Thyroid gland (tissue), 4 donors: ENCODE data around the gene SVIL. TPM values are rescaled to one million over a fixed set of nuclear protein-coding genes. Genes with fewer than 3 reads are reported as not detected.

Experiments
- DNase-seq, 2 donors: peaks; one replicate each; pipeline ENCODE4 v3.0.0-alpha.2; 2019
- H3K27ac ChIP-seq, 3 donors: fragments of 200-600 bp; sonication (generic); 1 replicate in 2 of 3; 2 replicates in 1 of 3; pipeline ENCODE4 v1.5.1; 2016 to 2019; ENCODE audit warnings: mild to moderate bottlenecking in 1 of 3, moderate library complexity in 1 of 3
- H3K27me3 ChIP-seq: fragments of 200-600 bp; sonication (generic); one replicate; pipeline ENCODE4 v1.5.1; 2019
- H3K36me3 ChIP-seq, 2 donors: fragments of 200-600 bp; sonication (generic); one replicate each; pipeline ENCODE4 v1.5.1; 2016 to 2019
- H3K4me1 ChIP-seq, 2 donors: fragments of 200-600 bp; sonication (generic); one replicate each; pipeline ENCODE4 v1.5.1; 2017 to 2019
- H3K4me3 ChIP-seq, 3 donors: fragments of 200-600 bp; sonication (generic); replicated peaks in 1 of 3; 1 replicate in 2 of 3; 2 replicates in 1 of 3; pipeline ENCODE4 v1.5.1; 2016; ENCODE audit warnings: mild to moderate bottlenecking in 1 of 3
- H3K9me3 ChIP-seq: fragments of 200-600 bp; sonication (generic); one replicate; pipeline ENCODE4 v1.5.1; 2017
- POLR2A ChIP-seq, 2 donors: fragments of 450-650 bp; IDR thresholded peaks; one replicate each; pipeline ENCODE4 v1.6.1; 2017; ENCODE audit warnings: antibody characterized with exemption in 2 of 2, mild to moderate bottlenecking in 2 of 2, moderate library complexity in 1 of 2
- WGBS, 2 donors: methylation state at CpG; one replicate each; pipeline ENCODE4 v1.1.5; 2017; 5-methylcytosine and 5-hydroxymethylcytosine counted together
- intact Hi-C: fragments of 100-400 bp; cut with DNase I; formaldehyde crosslinking; loops from one replicate; pipeline ENCODE4 v1.15.1; 2023
- total RNA-seq, 4 donors: library from RNA; depleted of rRNA; stranded (reverse); fragments of >200 nt; gene quantifications; one replicate each; pipeline ENCODE4 v1.2.3, GENCODE V29; 2016
- TF ChIP-seq, protein P1 (sequence below), 6 experiments: fragments of 200-600 bp in 3 of 6; fragments of 450-650 bp in 3 of 6; sonication (generic) in 3 of 6; IDR thresholded peaks; one replicate each; pipeline ENCODE4 v1.5.1; 2016 to 2019; ENCODE audit warnings: antibody characterized with exemption in 6 of 6, mild to moderate bottlenecking in 2 of 6, inconsistent platforms in 1 of 6, moderate library complexity in 1 of 6

The SVIL gene
- total RNA-seq, 4 donors from 2014 or later: 59.9 to 211 (median 134) TPM

GRCh38 chr10:29657719-29658274, 23.0 kb upstream of the SVIL start:
- intact Hi-C loops: no loop called here
- WGBS, 2 donors: 76 to 91% methylated on average over 9 of the region's 9 CpGs
- Histone ChIP-seq H3K27ac (peak overlapping the region in 1 of 3 donors; percentile 79), H3K36me3 (peaks cover 0 to 6% of the 10 kb centered on the region in 2 donors), H3K4me1 (peaks cover 38 to 41% of the 10 kb centered on the region in 2 donors), H3K27me3 (no peaks in the 10 kb centered on the region), H3K4me3 (no peak overlapping the region), H3K9me3 (no peaks in the 10 kb centered on the region)
- no peak for DNase-seq
- no peak for TF ChIP-seq POLR2A (IDR thresholded peaks at IDR 0.05)
- TF ChIP-seq, protein P1, sequence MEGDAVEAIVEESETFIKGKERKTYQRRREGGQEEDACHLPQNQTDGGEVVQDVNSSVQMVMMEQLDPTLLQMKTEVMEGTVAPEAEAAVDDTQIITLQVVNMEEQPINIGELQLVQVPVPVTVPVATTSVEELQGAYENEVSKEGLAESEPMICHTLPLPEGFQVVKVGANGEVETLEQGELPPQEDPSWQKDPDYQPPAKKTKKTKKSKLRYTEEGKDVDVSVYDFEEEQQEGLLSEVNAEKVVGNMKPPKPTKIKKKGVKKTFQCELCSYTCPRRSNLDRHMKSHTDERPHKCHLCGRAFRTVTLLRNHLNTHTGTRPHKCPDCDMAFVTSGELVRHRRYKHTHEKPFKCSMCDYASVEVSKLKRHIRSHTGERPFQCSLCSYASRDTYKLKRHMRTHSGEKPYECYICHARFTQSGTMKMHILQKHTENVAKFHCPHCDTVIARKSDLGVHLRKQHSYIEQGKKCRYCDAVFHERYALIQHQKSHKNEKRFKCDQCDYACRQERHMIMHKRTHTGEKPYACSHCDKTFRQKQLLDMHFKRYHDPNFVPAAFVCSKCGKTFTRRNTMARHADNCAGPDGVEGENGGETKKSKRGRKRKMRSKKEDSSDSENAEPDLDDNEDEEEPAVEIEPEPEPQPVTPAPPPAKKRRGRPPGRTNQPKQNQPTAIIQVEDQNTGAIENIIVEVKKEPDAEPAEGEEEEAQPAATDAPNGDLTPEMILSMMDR (IDR thresholded peaks at IDR 0.05): no peak

DNA sequence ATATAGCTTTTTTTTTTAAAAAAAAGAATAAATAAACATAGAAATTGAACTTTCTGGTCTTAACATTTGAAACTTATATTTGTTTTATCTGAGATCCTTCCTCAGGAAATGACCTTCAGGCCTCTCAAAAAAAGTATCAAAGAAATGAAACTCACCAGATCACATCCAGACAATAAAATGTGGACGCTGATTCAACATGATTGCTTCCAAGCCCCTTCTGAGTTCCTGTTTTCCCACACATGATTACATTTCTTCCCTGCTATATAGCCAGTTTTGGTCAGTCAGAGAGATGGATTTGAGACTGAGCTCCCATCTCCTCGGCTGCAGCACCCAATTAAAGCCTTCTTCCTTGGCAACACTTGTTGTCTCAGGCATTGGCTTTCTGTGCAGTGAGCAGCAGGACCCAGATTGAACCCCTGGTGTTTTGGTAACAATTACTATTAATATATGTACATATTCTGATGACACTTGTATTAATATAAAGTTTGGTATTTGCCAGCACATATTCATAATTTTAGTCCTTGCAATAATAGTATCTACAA, 21.8 kb upstream of the SVIL start:
- no peak for DNase-seq
- Histone ChIP-seq H3K36me3 (peaks cover 0 to 6% of the 10 kb centered on the region in 2 donors), H3K4me1 (peaks cover 32 to 33% of the 10 kb centered on the region in 2 donors), H3K27ac (no peak overlapping the region), H3K4me3 (no peak overlapping the region), H3K9me3 (no peaks in the 10 kb centered on the region), H3K27me3 (no peaks in the 10 kb centered on the region)
- intact Hi-C loops: no loop called here
- no peak for TF ChIP-seq POLR2A (IDR thresholded peaks at IDR 0.05)
- TF ChIP-seq, protein P1 (IDR thresholded peaks at IDR 0.05): no peak
- WGBS, 2 donors: 78 to 84% methylated on average over 2 of the region's 2 CpGs

GRCh38 chr10:29652192-29652591, 17.4 kb upstream of the SVIL start:
- no peak for DNase-seq
- Histone ChIP-seq H3K27me3 (no peaks in the 10 kb centered on the region), H3K36me3 (peaks cover 0 to 6% of the 10 kb centered on the region in 2 donors), H3K27ac (no peak overlapping the region), H3K4me1 (peaks cover 18 to 23% of the 10 kb centered on the region in 2 donors), H3K9me3 (no peaks in the 10 kb centered on the region), H3K4me3 (no peak overlapping the region)
- 97 to 98% methylated on average over 2 of the region's 2 CpGs for WGBS, 2 donors
- intact Hi-C loops: no loop called here
- TF ChIP-seq POLR2A (IDR thresholded peaks at IDR 0.05): no peak
- TF ChIP-seq, protein P1 (IDR thresholded peaks at IDR 0.05): no peak

GRCh38 chr10:29651767-29652166, 17.0 kb upstream of the SVIL start:
- no peak for DNase-seq
- WGBS, 2 donors: 86 to 95% methylated on average over 3 of the region's 3 CpGs
- Histone ChIP-seq H3K36me3 (peaks cover 0 to 5% of the 10 kb centered on the region in 2 donors), H3K27me3 (no peaks in the 10 kb centered on the region), H3K4me1 (peaks cover 21 to 25% of the 10 kb centered on the region in 2 donors), H3K4me3 (no peak overlapping the region), H3K27ac (no peak overlapping the region), H3K9me3 (no peaks in the 10 kb centered on the region)
- no peak for TF ChIP-seq POLR2A (IDR thresholded peaks at IDR 0.05)
- TF ChIP-seq, protein P1 (IDR thresholded peaks at IDR 0.05): no peak
- intact Hi-C loops: no loop called here

GRCh38 chr10:29650552-29650944, 15.8 kb upstream of the SVIL start:
- Histone ChIP-seq H3K27ac (no peak overlapping the region), H3K27me3 (no peaks in the 10 kb centered on the region), H3K9me3 (no peaks in the 10 kb centered on the region), H3K4me3 (no peak overlapping the region), H3K36me3 (no peaks in the 10 kb centered on the region), H3K4me1 (peaks cover 31 to 32% of the 10 kb centered on the region in 2 donors)
- intact Hi-C loops: no loop called here
- 97 to 100% methylated on average over 1 of the region's 1 CpG for WGBS, 2 donors
- DNase-seq: no peak
- no peak for TF ChIP-seq POLR2A (IDR thresholded peaks at IDR 0.05)
- TF ChIP-seq, protein P1 (IDR thresholded peaks at IDR 0.05): no peak
